DND-41 (cell line): ENCODE measurements around the gene HMHB1.

Experiments used
- ATAC-seq: fragments of 200-7000 bp; cut with Tn5 transposase; 3 replicates; pipeline ENCODE4 v1.9.1; 2021; ENCODE audit warnings: low read depth; ENCODE audit not compliant: insufficient read depth
- DNase-seq: peaks from one replicate; pipeline ENCODE4 v3.0.0-alpha.2; 2020
- H2AFZ ChIP-seq: 2 replicates; pipeline ENCODE4 v1.6.0; 2012; ENCODE audit warnings: low read depth, low read length
- H3K27ac ChIP-seq: 2 replicates; pipeline ENCODE4 v1.5.1; 2012; ENCODE audit warnings: low read length, inconsistent platforms
- H3K27me3 ChIP-seq: fragments of 200-600 bp; sonication (generic); 2 replicates; pipeline ENCODE4 v1.6.0; 2012; ENCODE audit warnings: low read length, mild to moderate bottlenecking, inconsistent platforms; ENCODE audit not compliant: insufficient read depth, poor library complexity
- H3K36me3 ChIP-seq: 2 replicates; pipeline ENCODE4 v1.5.1; 2012; ENCODE audit warnings: low read length, inconsistent platforms; ENCODE audit not compliant: insufficient read depth
- H3K4me1 ChIP-seq: 2 replicates; pipeline ENCODE4 v1.5.1; 2012; ENCODE audit warnings: mild to moderate bottlenecking, low read length; ENCODE audit not compliant: insufficient read depth
- H3K4me2 ChIP-seq: 2 replicates; pipeline ENCODE4 v1.6.0; 2012; ENCODE audit warnings: mild to moderate bottlenecking, moderate library complexity, low read length, inconsistent platforms; ENCODE audit not compliant: insufficient read depth
- H3K4me3 ChIP-seq, 2 experiments: fragments of 200-600 bp in 1 of 2; shearing (Covaris generic) in 1 of 2; 2 replicates each; pipeline ENCODE4 v1.5.1; 2012 to 2016; ENCODE audit warnings: inconsistent platforms in 2 of 2, low read length in 2 of 2, mild to moderate bottlenecking in 2 of 2, low read depth in 1 of 2, moderate library complexity in 1 of 2
- H3K79me2 ChIP-seq: 2 replicates; pipeline ENCODE4 v1.6.0; 2012; ENCODE audit warnings: low read length, inconsistent platforms; ENCODE audit not compliant: insufficient read depth
- H3K9ac ChIP-seq: 2 replicates; pipeline ENCODE4 v1.6.0; 2012; ENCODE audit warnings: low read depth, mild to moderate bottlenecking, inconsistent platforms, low read length, moderate library complexity
- H3K9me3 ChIP-seq: 2 replicates; pipeline ENCODE4 v1.5.1; 2012; ENCODE audit warnings: low read length, moderate library complexity, mild to moderate bottlenecking, inconsistent platforms; ENCODE audit not compliant: insufficient read depth, severe bottlenecking
- H4K20me1 ChIP-seq: 2 replicates; pipeline ENCODE4 v1.6.0; 2012; ENCODE audit warnings: low read length; ENCODE audit not compliant: insufficient read depth
- EZH2 ChIP-seq: IDR thresholded peaks from 3 replicates; pipeline ENCODE4 v1.6.1; 2012; ENCODE audit warnings: borderline replicate concordance, low read depth, mild to moderate bottlenecking, moderate library complexity, low read length, inconsistent platforms; ENCODE audit not compliant: severe bottlenecking
- TF ChIP-seq, protein P1 (sequence below): IDR thresholded peaks from 2 replicates; pipeline ENCODE4 v1.5.1; 2012; ENCODE audit warnings: borderline replicate concordance, low read length, moderate library complexity, mild to moderate bottlenecking; ENCODE audit not compliant: poor library complexity, severe bottlenecking; ENCODE audit errors: extremely low read depth

Gene HMHB1

GRCh38 chr5:143769026-143769786 lies 42.8 kb upstream of the HMHB1 start:
- Histone ChIP-seq H3K9me3 (no peaks in the 10 kb centered on the region), H3K4me2 (no peak overlapping the region), H3K4me3 (no peak overlapping the region), H3K27ac (no peak overlapping the region), H2AFZ (no peak overlapping the region), H3K36me3 (no peaks in the 10 kb centered on the region), H4K20me1 (no peaks in the 10 kb centered on the region), H3K27me3 (no peaks in the 10 kb centered on the region), H3K4me1 (peaks cover 21% of the 10 kb centered on the region), H3K9ac (no peak overlapping the region), H3K79me2 (no peaks in the 10 kb centered on the region)
- no peak for ATAC-seq
- TF ChIP-seq, protein P1, sequence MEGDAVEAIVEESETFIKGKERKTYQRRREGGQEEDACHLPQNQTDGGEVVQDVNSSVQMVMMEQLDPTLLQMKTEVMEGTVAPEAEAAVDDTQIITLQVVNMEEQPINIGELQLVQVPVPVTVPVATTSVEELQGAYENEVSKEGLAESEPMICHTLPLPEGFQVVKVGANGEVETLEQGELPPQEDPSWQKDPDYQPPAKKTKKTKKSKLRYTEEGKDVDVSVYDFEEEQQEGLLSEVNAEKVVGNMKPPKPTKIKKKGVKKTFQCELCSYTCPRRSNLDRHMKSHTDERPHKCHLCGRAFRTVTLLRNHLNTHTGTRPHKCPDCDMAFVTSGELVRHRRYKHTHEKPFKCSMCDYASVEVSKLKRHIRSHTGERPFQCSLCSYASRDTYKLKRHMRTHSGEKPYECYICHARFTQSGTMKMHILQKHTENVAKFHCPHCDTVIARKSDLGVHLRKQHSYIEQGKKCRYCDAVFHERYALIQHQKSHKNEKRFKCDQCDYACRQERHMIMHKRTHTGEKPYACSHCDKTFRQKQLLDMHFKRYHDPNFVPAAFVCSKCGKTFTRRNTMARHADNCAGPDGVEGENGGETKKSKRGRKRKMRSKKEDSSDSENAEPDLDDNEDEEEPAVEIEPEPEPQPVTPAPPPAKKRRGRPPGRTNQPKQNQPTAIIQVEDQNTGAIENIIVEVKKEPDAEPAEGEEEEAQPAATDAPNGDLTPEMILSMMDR = no peak
- TF ChIP-seq EZH2 = no peak
- DNase-seq = no peak

- H3K4me2 ChIP-seq = no peak overlapping the region
- ATAC-seq = peak; percentile 56
- no peaks in the 10 kb centered on the region for H3K9me3 ChIP-seq
Observed at GRCh38 chr5:143770450-143770849, 41.5 kb upstream of the HMHB1 start.

GRCh38 chr5:143771189-143771588 lies 40.8 kb upstream of the HMHB1 start:
- no peaks in the 10 kb centered on the region for H3K79me2 ChIP-seq
- H3K27me3 ChIP-seq = no peaks in the 10 kb centered on the region
- H3K27ac ChIP-seq = 0 out of 2 replicates have a peak overlapping the region, but pooled peaks have one; percentile 8
- H3K36me3 ChIP-seq = no peaks in the 10 kb centered on the region
- no peaks in the 10 kb centered on the region for H4K20me1 ChIP-seq
- no peak overlapping the region for H3K9ac ChIP-seq
- H3K4me1 ChIP-seq = peaks cover 25% of the 10 kb centered on the region
- TF ChIP-seq, protein P1 = no peak
- no peak for TF ChIP-seq EZH2
- H3K4me3 ChIP-seq = no peak overlapping the region
- H3K9me3 ChIP-seq = no peaks in the 10 kb centered on the region
- DNase-seq = no peak
- H3K4me2 ChIP-seq = no peak overlapping the region
- H2AFZ ChIP-seq = no peak overlapping the region
- no peak for ATAC-seq

More at GRCh38 chr5:143770450-143770849, 41.5 kb upstream of the HMHB1 start:
- Histone ChIP-seq H3K36me3 (no peaks in the 10 kb centered on the region), H3K79me2 (no peaks in the 10 kb centered on the region), H2AFZ (no peak overlapping the region; the same call in 1 of the 2 replicates), H3K4me1 (peaks cover 24% of the 10 kb centered on the region), H3K27me3 (no peaks in the 10 kb centered on the region), H3K4me3 (no peak overlapping the region), H3K27ac (peak overlapping the region; percentile 46), H3K9ac (no peak overlapping the region), H4K20me1 (no peaks in the 10 kb centered on the region)
- no peak for DNase-seq
- TF ChIP-seq EZH2 = no peak
- TF ChIP-seq, protein P1 = no peak
